Frontal cortex (tissue), 4 donors: Measurements from ENCODE around the gene FNDC1. TPM values are rescaled to one million over a fixed set of nuclear protein-coding genes. Genes with fewer than 3 reads are reported as not detected.
A peak's percentile ranks its signal among the peaks of the same experiment; 100 is the strongest.

Source experiments
- DNase-seq, 2 donors: peaks; one replicate each; pipeline ENCODE4 v3.0.0; 2012; ENCODE audit warnings: low spot score in 2 of 2
- FAIRE-seq: peaks from 2 replicates; lab custom pipeline; 2012; peaks lifted over from hg19 to GRCh38; lab: Jason Lieb, UNC
- total RNA-seq: library from RNA; depleted of rRNA; stranded (reverse); fragments of >200 nt; gene quantifications from one replicate; pipeline ENCODE4 v1.2.3, GENCODE V29; 2014
- donor health status: control.
- donor health status: control.
- donor health status: control.

The FNDC1 gene
- total RNA-seq, 1 donor from 2014 or later, result 1.2 TPM

DNA sequence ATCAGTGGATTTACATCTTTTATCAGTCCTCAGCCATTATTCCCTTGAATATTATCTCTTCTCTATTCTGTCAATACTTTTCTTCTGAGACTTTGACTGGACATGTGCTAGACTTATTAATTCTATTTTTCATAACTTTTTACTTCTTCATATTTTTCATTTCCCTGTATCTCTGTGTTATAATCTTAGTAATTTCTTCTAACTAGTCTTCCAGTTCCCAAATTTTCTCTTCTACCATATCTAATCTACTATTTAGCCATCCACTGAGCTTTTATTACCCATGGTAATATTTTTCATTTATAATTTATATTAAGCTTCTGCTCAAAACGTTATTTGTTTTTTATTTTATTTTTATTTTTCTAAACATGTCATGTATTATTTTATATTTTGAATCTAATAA lies 13.1 kb upstream of the FNDC1 start:
- FAIRE-seq (peak; percentile 84), DNase-seq (no peak)

DNA sequence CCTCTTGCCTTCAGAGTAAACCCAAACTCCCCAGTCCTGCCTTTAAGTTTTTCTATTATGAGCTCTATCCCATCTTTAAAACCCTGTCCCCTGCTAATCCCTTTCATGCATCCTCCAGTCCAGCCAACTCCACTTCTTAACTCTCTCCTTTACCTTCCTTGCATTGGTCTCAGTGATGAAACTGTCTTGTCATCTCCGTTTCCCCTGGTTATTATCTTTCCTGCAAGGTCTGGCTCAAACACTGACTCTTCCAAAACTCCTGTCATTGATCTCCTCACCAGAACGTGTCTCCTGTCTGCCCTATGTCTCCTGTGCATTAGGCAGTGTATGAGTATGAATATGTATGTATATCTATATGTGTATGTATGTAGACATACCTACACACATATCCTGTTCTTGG lies 11.8 kb upstream of the FNDC1 start:
- DNase-seq, result no peak
- FAIRE-seq, result no peak

DNA sequence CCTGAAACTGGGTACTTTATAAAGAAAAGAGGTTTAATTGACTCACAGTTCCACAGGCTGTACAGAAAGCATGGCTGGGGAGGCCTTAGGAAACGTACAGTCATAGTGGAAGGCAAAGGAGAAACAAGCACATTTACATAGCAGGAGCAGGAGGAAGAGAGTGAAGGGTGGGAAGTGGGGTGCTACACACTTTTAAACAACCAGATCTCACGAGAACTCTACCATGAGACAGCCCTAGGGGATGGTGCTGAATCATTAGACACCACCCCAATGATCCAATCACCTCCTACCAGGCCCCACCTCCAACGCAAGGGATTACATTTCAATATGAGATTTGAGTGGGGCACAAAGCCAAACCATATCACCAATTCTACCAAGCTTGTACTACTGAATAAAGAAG lies 7.4 kb upstream of the FNDC1 start:
- FAIRE-seq, result no peak
- DNase-seq, result no peak

DNA sequence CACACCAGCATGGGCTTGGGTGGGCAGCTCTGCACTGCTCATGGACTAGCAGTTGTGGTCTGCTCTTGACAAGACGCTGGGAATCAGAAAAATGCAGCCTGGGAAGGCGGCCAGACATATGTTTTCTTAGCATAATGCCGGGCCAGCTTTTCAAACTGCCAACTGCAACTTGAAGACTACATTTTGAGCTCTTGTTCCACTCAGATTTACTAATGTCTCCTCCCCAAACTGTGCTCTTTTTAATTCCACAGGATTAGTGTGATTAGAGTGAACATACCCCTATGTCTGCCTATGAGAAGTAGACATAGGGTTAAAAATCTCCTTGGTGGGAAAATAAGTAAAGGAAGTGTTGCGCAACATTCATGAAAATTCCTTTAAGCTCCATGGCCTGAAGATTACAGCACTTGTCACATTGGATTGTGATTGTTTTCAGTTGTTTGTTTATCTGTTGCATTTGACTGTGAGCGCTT lies 5.3 kb upstream of the FNDC1 start:
- DNase-seq, result no peak
- FAIRE-seq, result no peak

DNA sequence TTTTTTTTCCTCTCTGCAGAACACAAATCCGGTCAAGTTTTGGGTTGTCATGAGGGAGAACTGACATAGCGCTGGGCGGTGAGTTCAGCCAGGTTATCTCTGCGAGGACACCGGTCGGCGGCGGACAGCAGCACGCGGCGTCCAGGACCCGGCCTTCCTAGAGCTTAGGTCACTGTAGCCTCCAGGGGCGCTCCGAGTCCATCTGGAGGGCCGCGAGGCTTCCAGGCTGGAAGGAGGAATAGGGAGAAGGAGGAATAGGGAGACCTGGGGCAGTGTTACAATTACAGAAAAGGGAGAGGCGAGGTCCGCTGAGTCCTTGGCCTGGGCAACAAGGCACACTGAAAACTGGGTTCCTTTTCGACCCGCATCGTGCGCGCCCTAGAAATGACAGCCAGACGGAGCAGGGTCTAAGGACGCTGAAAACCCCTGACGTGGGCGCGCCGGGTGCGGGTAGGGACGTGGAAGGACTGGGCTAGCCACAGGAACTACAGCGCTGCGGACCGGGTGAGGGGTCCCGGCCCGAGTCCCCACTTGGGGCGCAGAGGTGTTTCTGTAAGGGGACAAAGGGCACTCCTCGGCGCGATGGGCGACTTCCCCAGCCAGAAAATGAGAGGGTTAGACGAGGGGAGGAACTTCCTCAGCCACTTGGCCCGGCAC lies 536 bp upstream of the FNDC1 start:
- no peak for DNase-seq
- FAIRE-seq, result no peak

DNA sequence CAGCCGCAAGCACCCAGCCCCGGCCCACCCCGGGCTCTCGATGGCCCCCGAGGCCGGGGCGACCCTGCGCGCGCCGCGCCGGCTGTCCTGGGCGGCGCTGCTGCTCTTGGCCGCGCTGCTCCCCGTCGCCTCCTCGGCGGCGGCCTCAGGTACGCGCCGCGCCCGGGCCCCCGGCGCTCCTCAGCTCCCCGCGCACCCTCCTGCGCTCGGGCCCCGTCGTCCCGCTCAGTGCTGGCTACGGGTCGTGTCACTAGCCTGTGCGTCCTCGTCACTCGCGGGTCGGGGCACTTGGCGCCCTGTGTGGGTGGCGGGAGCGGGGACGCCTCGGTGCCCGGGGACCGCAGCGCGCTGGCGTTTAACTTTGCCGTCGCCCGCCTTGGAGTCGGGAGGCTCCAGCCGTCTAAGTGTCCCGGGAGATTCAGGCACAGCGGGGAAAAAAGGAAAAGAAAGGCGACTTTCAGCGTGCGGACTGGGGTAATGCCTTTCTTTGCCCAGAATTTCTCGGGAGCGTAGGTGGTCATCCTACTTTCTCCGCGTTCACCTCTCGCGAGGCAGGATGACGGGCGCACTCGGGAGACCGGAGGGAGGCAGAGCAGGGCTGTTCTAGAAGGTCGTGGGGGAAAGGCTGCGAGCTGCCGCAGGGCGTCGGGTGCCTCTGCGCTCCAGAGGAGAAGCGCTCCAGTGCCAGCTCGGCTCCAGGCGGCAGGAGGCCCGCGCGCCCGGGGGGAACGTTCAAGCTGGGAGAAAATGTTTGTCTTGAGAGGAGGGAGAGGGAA lies 545 bp downstream of the FNDC1 start:
- FAIRE-seq (no peak), DNase-seq (peak in 1 of 2 donors; percentile 37)

DNA sequence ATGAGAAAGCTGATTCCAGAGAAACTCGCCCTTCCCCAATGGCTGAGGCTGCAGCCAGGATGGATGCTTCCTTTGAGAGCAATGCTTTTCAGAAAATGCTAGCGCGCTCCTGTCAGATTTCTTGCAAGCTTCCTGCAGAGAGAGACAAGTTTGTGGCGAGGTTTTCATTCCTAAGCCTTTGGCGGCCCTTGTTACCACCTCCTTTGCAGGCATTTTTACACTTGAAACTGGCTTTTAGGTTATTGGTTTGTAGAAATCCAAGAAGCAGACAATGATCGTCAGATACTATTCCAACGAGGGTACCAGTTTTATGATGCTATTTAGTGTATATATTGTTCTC lies 1.1 kb downstream of the FNDC1 start:
- DNase-seq (no peak), FAIRE-seq (no peak)

DNA sequence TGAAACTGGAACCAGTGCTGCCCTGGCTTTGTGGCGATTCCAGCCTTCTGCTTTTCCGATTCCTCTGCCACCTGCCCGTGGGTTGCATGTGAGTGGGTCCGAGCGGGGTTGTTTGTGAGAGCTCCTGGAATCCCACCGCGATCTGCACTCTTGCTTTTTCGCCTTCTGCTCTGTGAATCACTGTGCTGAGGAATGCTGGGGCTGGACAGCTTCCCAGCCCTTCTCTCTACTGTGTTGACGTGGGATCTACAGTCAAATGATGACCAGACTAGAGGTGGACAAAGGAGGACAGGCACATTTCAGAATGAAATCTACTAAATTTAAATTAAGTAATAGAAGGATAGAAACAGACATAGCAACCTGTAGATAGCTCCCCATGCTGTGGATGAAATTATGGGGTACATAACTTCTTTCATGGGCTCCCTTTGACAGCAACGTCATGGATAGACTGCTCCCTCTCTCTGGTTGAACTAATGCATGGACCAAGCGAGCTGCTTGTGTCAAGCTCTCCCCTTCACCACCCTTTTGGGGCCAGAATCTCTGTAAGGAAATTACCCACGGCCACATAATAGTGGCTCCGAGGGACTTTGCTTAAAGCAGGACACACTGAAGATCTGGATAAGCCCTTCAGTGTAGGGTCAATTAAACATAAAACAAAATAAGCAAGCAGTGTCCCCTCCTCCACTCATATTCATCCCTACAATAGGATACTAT lies 2.0 kb downstream of the FNDC1 start:
- FAIRE-seq (no peak), DNase-seq (no peak)

DNA sequence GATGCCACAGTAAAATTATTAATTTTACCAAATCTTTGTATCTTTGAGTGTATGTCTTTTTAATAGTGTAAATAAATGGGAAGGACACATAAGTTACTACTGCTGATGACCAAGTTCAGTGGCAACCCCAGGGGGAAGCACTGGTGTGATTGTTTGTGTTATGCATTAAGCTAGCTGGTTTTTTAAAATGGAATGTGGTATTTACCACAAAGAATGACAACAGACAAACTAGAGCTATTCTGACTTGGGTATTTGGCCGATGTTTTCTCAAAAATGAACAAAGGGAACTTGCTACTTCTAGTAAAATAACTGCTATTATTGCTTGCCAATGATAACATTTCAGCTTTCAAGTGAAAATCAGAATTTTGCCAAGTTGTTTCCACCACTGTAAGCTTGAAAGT lies 2.9 kb downstream of the FNDC1 start:
- FAIRE-seq, result no peak
- DNase-seq, result no peak

DNA sequence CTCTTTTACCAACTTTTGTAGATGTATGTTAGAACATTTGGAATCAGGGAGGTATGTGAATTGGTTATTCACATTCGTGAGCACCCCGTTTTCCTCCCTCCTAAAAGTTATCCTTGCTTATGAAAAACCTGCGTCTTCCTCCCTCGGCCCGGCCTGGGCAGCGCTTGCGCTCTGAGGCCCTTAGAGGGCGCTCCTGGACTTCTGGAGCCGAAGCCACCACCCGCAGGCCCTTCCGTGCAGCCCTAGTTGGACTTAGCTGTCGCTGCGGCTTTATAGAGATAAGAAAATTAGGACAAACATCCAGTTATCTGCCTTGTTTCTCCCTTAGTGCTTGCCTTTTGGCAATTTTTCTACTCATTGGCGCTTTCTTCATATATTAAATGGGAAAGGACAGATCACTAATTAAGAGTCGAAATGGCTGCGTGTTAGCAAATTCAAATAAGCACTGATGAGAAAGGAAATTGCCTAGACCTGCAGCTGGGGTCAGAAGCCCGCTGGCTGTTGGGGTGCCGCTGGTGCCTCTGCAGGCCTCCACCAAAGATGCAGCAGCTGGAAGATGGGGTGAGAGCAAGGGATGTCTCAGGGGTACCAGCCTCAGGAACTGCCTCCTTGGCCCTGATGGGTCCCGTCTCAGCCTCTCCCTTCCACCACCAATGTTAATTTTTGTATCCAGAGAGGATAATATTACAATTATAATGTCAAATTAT lies 5.2 kb downstream of the FNDC1 start:
- DNase-seq (peak; percentile 41 to 69), FAIRE-seq (no peak)

DNA sequence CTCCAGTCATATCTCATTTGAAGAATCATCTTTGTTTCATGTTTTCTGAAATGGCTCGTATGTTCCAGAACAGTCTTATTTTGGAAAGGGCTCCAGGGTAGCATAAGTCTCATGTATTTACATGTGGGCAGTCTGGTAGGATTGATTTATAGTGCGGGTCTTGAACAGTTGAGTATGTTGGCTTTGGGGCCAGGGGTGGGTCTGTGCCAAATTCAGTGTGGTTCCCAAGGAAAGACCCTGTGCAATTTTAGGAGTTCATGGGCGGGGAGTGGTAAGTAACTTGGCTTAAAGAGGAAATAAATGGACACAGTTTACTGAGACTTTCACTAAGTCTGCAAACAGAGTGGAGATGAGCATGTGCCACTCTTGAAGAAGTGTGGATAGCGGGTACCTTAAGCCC lies 7.7 kb downstream of the FNDC1 start:
- no peak for DNase-seq
- no peak for FAIRE-seq

DNA sequence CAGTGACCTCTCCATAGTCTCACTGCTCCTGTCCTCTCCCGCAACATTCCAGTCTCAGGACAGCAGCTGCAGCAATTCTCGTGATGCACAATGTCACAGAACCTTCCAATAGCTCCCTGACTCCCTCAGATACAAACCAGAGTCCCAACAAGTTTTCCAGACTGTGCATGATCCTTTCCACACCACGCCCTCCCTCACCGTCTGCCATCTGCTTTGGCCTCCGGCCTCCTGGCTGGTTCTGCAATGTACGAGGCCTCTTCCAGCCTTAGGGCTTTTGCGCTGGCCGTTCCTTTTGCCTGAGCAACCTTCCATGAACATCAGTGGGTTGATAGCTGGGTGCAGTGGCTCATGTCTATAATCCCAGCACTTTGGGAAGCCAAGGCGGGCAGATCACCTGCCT lies 9.6 kb downstream of the FNDC1 start:
- FAIRE-seq (no peak), DNase-seq (no peak)

DNA sequence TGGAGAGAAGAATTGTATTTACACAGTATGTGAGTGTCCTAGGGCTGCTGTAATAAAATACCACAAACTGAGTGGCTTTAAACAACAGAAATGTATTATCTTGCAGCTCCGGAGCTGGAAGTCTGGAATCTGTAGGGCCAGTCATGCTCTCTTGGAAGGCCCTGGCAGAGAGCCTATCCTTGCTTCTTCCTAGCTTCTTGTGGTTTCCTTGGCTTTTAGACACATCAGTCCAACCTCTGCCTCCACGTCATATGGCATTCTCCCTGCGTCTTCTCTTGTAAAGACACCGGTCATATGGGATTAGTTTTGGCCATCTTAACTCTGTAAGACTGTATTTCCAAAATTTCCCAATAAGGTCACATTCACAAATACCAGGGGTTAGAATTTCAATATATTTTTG lies 10.8 kb downstream of the FNDC1 start:
- DNase-seq (no peak), FAIRE-seq (no peak)

DNA sequence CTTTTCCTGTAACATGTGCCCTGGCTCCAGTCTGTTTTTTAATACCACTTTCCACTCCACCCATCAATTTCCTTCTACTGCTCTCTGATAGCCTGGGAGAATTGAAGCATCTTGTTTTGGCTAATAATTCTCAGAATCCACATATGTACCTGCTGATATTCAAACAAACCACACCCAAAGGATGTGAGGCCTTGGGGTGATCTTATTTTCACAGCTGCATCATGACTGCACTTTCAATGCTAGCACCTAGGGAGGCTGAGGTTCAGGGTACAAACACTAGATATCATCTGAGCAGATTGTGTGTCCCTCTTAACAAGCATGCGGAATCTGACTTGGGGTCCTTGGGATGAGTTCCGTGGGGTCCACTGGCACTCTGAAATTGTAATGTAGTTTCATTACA lies 12.7 kb downstream of the FNDC1 start:
- no peak for DNase-seq

DNA sequence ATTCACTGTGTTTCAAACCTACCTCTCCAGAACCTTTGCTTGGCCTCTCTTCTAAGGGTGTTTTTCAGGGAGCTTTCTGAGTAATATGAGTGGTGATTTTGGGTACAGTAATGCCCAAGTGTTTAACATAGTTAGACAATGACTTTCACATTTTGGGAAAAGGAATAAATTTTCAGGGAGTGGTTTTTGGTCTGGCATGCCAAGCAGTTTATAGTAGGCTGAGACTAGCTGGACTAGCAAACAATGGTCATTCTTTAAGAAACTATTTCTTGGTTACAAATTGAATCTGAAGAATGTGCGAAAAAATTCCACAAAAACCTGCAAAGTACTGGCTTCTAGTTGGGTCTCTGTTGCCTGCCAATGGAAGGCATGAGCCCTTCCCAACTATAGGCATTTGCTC lies 15.4 kb downstream of the FNDC1 start:
- DNase-seq, result no peak
- no peak for FAIRE-seq

More for the DNA sequence above, 12.7 kb downstream of the FNDC1 start:
- FAIRE-seq, result no peak

DNA sequence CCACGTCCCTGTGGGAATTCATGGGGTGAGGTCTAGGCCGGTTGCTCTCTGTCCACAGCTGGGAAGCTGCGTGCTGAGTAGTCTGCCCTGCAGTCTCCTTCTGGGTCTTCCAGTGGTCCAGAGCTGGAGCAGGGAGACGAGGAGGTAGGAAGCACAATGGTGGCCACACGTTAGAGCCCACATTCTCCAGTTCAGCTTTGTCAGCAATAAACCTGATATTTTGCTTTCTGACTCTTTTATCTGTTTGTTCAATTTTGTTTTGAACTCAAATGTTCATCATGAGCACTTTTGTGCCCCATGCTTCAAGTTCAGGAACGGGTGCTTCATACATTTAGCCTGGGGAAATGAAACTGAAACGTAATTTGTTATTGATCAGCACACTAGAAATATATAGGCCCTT lies 21.3 kb downstream of the FNDC1 start:
- DNase-seq, result no peak
- no peak for FAIRE-seq

DNA sequence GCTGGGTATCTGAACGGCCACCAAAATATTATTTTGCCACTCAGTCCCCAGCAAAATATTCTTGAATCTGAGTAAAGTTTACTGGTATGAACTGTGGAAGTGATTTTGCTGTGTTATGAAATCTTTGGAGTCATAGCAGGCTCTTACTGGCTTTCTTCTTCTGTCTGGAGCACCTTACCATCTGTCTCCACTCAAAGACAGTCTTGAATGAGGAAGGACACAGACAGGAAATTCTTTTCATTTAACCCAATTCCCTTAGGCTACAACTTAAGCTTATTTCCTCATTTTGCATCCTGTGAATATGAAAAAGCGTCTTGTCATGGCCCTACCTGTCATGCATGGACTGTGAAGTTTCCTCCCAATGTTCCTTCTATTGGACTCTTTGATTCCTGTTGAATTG lies 24.7 kb downstream of the FNDC1 start:
- no peak for FAIRE-seq
- no peak for DNase-seq

DNA sequence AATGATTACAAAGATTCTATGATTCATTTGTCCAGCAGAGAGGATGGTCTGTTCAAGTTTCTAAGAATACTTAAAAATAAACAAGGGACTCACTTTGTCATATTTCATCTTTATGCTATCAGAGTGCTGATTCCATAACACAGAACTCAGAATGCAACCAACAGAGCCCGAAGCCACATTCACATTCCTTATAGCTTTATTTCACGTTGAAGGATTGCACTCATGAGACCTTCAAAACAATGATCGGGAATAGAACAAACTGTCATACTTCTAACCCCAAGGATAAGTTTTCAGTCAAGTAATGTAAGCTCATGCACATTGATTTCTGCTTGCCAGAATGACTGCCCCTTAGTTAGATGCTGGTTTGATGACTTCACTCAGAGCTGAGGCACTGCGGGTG lies 25.2 kb downstream of the FNDC1 start:
- FAIRE-seq (no peak), DNase-seq (no peak)

DNA sequence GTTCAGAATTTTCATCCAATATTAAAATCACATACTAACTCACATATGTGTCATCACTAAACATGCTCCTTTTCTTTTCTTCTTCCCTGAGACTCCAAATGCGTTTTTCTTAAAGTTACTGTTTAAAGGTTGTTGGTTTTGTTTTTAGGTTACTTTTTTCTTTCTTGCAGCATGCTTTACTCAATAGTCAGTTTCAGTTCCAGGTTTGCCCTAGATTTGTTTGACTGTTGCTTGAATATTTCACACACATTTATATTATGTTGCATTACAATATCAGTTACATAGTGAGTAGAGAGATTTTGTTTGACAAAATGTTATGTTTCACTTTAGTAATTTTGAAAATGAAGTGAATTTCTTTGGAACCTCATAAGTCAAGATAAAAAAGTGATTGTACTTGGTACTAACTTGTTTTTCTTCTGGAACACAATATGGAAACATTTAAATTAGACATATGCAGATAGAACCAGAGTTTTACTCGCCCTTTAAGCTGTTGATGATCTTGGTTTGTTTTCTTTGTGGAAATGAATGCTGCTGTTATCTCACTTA lies 27.3 kb downstream of the FNDC1 start:
- FAIRE-seq (no peak), DNase-seq (no peak)

DNA sequence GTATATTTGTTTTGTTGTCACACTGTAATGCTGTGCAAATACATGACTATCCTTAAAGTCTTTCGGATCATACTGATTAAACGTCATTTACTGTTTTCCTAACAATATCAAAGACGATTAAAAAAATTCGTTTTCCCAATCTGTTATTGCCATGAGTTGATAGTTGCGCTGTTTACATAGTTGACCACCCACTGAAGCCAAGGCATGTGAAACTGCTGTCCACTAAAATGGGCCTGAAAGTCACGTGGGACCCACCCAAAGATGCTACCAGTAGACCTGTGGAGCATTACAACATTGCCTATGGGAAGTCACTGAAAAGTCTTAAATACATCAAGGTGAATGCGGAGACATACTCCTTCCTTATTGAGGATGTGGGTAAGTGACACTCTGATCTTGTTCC lies 28.1 kb downstream of the FNDC1 start:
- no peak for FAIRE-seq
- no peak for DNase-seq
